HEK293 (cell line): ENCODE measurements around the gene MALL.

Experiments used
- GFI1B ChIP-seq: fragments of 450-650 bp; formaldehyde crosslinking; IDR thresholded peaks from 2 replicates; pipeline ENCODE4 v1.5.1; 2016; ENCODE audit warnings: missing biosample characterization, missing genetic modification characterization
- GLIS1 ChIP-seq: fragments of 450-650 bp; formaldehyde crosslinking; IDR thresholded peaks from 2 replicates; pipeline ENCODE4 v1.5.1; 2016; ENCODE audit warnings: missing biosample characterization, missing genetic modification characterization
- MYNN ChIP-seq: fragments of 450-650 bp; formaldehyde crosslinking; IDR thresholded peaks from 2 replicates; pipeline ENCODE4 v1.5.1; 2016; ENCODE audit warnings: missing biosample characterization, missing genetic modification characterization, borderline replicate concordance
- SCRT2 ChIP-seq: fragments of 450-650 bp; formaldehyde crosslinking; IDR thresholded peaks from 2 replicates; pipeline ENCODE4 v1.5.1; 2016; ENCODE audit warnings: missing biosample characterization, missing genetic modification characterization
- SP2 ChIP-seq: fragments of 450-650 bp; formaldehyde crosslinking; IDR thresholded peaks from 2 replicates; pipeline ENCODE4 v1.5.1; 2016; ENCODE audit warnings: missing biosample characterization, missing genetic modification characterization
- SP3 ChIP-seq: fragments of 450-650 bp; formaldehyde crosslinking; IDR thresholded peaks from 2 replicates; pipeline ENCODE4 v1.5.1; 2016; ENCODE audit warnings: missing biosample characterization, missing genetic modification characterization
- SP7 ChIP-seq: fragments of 450-650 bp; formaldehyde crosslinking; IDR thresholded peaks from 2 replicates; pipeline ENCODE4 v1.5.1; 2016; ENCODE audit warnings: missing biosample characterization, missing genetic modification characterization
- ZNF146 ChIP-seq: fragments of 450-650 bp; formaldehyde crosslinking; IDR thresholded peaks from 2 replicates; pipeline ENCODE4 v1.5.1; 2016; ENCODE audit warnings: missing biosample characterization, missing genetic modification characterization
- ZNF2 ChIP-seq: fragments of 450-650 bp; formaldehyde crosslinking; IDR thresholded peaks from 2 replicates; pipeline ENCODE4 v1.5.1; 2016; ENCODE audit warnings: missing biosample characterization, missing genetic modification characterization
- ZNF221 ChIP-seq: fragments of 450-650 bp; formaldehyde crosslinking; IDR thresholded peaks from 2 replicates; pipeline ENCODE4 v1.5.1; 2017; ENCODE audit warnings: missing biosample characterization, missing genetic modification characterization, borderline replicate concordance
- ZNF404 ChIP-seq: fragments of 450-650 bp; formaldehyde crosslinking; IDR thresholded peaks from 2 replicates; pipeline ENCODE4 v1.5.1; 2017; ENCODE audit warnings: missing biosample characterization, missing genetic modification characterization
- ZNF529 ChIP-seq: fragments of 450-650 bp; formaldehyde crosslinking; IDR thresholded peaks from 2 replicates; pipeline ENCODE4 v1.5.1; 2017; ENCODE audit warnings: missing genetic modification characterization, missing biosample characterization; ENCODE audit not compliant: insufficient replicate concordance
- ZNF530 ChIP-seq: fragments of 450-650 bp; formaldehyde crosslinking; IDR thresholded peaks from 2 replicates; pipeline ENCODE4 v1.5.1; 2016; ENCODE audit warnings: low read depth, missing biosample characterization, missing genetic modification characterization
- ZNF555 ChIP-seq: fragments of 450-650 bp; formaldehyde crosslinking; conservative IDR thresholded peaks from 2 replicates; pipeline ENCODE4 v1.5.1; 2017; ENCODE audit warnings: missing biosample characterization, mild to moderate bottlenecking, missing genetic modification characterization, inconsistent platforms
- ZNF560 ChIP-seq: fragments of 450-650 bp; formaldehyde crosslinking; IDR thresholded peaks from 2 replicates; pipeline ENCODE4 v1.5.1; 2017; ENCODE audit warnings: missing biosample characterization, missing genetic modification characterization, borderline replicate concordance
- ZNF596 ChIP-seq: fragments of 450-650 bp; IDR thresholded peaks from 2 replicates; pipeline ENCODE4 v1.5.0; 2018; ENCODE audit warnings: missing biosample characterization, mild to moderate bottlenecking, missing genetic modification characterization, moderate library complexity
- ZNF660 ChIP-seq: fragments of 450-650 bp; IDR thresholded peaks from 2 replicates; pipeline ENCODE4 v1.5.1; 2018; ENCODE audit warnings: missing biosample characterization, mild to moderate bottlenecking, missing genetic modification characterization
- ZNF670 ChIP-seq: fragments of 450-650 bp; formaldehyde crosslinking; IDR thresholded peaks from 2 replicates; pipeline ENCODE4 v1.5.1; 2016; ENCODE audit warnings: missing biosample characterization, missing genetic modification characterization, low read depth
- ZXDB ChIP-seq: fragments of 450-650 bp; formaldehyde crosslinking; IDR thresholded peaks from 2 replicates; pipeline ENCODE4 v1.5.1; 2016; ENCODE audit warnings: missing biosample characterization, missing genetic modification characterization
- TF ChIP-seq, protein P1 (sequence below): fragments of 450-650 bp; IDR thresholded peaks from 2 replicates; pipeline ENCODE4 v1.5.1; 2018; ENCODE audit warnings: missing biosample characterization, missing genetic modification characterization
- TF ChIP-seq, protein P2 (sequence below): fragments of 450-650 bp; formaldehyde crosslinking; IDR thresholded peaks from 2 replicates; pipeline ENCODE4 v1.5.1; 2016; ENCODE audit warnings: missing biosample characterization, missing genetic modification characterization
- TF ChIP-seq, protein P3 (sequence below): fragments of 450-650 bp; formaldehyde crosslinking; IDR thresholded peaks from 2 replicates; pipeline ENCODE4 v1.5.1; 2016; ENCODE audit warnings: missing biosample characterization, missing genetic modification characterization
- TF ChIP-seq, protein P4 (sequence below): fragments of 450-650 bp; formaldehyde crosslinking; IDR thresholded peaks from 2 replicates; pipeline ENCODE4 v1.5.1; 2016; ENCODE audit warnings: missing biosample characterization, missing genetic modification characterization
- TF ChIP-seq, protein P5 (sequence below): fragments of 450-650 bp; formaldehyde crosslinking; IDR thresholded peaks from 2 replicates; pipeline ENCODE4 v1.5.1; 2016; ENCODE audit warnings: missing biosample characterization, missing genetic modification characterization
- TF ChIP-seq, protein P6 (sequence below): fragments of 450-650 bp; formaldehyde crosslinking; conservative IDR thresholded peaks from 2 replicates; pipeline ENCODE4 v1.5.1; 2016; ENCODE audit warnings: low read depth, missing biosample characterization, missing genetic modification characterization
- TF ChIP-seq, protein P7 (sequence below): fragments of 450-650 bp; formaldehyde crosslinking; IDR thresholded peaks from 2 replicates; pipeline ENCODE4 v1.5.1; 2016; ENCODE audit warnings: missing biosample characterization, missing genetic modification characterization

The MALL gene

DNA sequence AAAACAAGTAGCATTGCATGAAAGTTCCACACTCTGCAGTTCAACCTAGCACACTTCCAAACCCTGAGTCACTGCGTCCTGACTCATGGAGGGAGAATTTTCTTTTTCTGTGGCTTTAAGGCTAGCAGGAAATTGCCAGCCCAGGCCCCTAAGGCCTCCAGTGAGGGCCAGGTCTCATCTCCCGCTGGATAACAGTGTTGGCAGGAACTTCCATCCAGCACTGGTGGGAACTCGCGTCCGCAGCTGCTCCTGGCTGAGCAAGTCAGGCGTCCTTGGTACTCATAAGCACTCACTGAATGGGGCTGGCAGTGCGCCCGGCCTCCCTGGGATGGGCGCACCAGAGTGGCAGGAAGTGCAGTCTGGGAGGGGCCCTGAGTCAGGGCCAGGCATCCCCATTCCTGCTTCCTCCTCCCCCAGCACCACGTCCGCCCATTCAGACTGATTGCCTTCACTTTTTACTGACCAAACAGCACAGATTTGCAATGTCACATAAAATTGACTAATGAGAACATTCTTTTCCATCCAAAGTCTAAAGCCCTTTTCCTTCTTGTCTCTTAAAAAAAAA lies 14.3 kb downstream of the MALL start (continued):
- TF ChIP-seq, protein P1, sequence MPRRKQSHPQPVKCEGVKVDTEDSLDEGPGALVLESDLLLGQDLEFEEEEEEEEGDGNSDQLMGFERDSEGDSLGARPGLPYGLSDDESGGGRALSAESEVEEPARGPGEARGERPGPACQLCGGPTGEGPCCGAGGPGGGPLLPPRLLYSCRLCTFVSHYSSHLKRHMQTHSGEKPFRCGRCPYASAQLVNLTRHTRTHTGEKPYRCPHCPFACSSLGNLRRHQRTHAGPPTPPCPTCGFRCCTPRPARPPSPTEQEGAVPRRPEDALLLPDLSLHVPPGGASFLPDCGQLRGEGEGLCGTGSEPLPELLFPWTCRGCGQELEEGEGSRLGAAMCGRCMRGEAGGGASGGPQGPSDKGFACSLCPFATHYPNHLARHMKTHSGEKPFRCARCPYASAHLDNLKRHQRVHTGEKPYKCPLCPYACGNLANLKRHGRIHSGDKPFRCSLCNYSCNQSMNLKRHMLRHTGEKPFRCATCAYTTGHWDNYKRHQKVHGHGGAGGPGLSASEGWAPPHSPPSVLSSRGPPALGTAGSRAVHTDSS = no peak
- TF ChIP-seq, protein P2, sequence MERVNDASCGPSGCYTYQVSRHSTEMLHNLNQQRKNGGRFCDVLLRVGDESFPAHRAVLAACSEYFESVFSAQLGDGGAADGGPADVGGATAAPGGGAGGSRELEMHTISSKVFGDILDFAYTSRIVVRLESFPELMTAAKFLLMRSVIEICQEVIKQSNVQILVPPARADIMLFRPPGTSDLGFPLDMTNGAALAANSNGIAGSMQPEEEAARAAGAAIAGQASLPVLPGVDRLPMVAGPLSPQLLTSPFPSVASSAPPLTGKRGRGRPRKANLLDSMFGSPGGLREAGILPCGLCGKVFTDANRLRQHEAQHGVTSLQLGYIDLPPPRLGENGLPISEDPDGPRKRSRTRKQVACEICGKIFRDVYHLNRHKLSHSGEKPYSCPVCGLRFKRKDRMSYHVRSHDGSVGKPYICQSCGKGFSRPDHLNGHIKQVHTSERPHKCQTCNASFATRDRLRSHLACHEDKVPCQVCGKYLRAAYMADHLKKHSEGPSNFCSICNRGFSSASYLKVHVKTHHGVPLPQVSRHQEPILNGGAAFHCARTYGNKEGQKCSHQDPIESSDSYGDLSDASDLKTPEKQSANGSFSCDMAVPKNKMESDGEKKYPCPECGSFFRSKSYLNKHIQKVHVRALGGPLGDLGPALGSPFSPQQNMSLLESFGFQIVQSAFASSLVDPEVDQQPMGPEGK = peak; percentile 44; the same call in 1 of the 2 replicates
- no peak for TF ChIP-seq ZNF529
- TF ChIP-seq, protein P3, sequence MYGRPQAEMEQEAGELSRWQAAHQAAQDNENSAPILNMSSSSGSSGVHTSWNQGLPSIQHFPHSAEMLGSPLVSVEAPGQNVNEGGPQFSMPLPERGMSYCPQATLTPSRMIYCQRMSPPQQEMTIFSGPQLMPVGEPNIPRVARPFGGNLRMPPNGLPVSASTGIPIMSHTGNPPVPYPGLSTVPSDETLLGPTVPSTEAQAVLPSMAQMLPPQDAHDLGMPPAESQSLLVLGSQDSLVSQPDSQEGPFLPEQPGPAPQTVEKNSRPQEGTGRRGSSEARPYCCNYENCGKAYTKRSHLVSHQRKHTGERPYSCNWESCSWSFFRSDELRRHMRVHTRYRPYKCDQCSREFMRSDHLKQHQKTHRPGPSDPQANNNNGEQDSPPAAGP (tag by site-specific recombination) = peak; percentile 16; the same call in 1 of the 2 replicates
- TF ChIP-seq ZNF555 (tag by site-specific recombination) = no peak
- TF ChIP-seq, protein P4, sequence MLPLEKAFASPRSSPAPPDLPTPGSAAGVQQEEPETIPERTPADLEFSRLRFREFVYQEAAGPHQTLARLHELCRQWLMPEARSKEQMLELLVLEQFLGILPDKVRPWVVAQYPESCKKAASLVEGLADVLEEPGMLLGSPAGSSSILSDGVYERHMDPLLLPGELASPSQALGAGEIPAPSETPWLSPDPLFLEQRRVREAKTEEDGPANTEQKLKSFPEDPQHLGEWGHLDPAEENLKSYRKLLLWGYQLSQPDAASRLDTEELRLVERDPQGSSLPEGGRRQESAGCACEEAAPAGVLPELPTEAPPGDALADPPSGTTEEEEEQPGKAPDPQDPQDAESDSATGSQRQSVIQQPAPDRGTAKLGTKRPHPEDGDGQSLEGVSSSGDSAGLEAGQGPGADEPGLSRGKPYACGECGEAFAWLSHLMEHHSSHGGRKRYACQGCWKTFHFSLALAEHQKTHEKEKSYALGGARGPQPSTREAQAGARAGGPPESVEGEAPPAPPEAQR = no peak
- TF ChIP-seq SP3 (tag by site-specific recombination) = peak; percentile 32; the same call in 1 of the 2 replicates
- no peak for TF ChIP-seq ZNF2 (tag by site-specific recombination)
- no peak for TF ChIP-seq ZNF670 (tag by site-specific recombination)
- peak; percentile 27; the same call in 1 of the 2 replicates for TF ChIP-seq SP7 (tag by site-specific recombination)
- no peak for TF ChIP-seq ZNF221
- TF ChIP-seq SCRT2 (tag by site-specific recombination) = no peak
- no peak for TF ChIP-seq ZNF530 (tag by site-specific recombination)
- no peak for TF ChIP-seq ZNF560
- TF ChIP-seq SP2 (tag by site-specific recombination) = peak; percentile 49
- TF ChIP-seq ZNF596 = no peak
- TF ChIP-seq ZXDB = peak; percentile 47; the same call in 1 of the 2 replicates
- TF ChIP-seq, protein P5, sequence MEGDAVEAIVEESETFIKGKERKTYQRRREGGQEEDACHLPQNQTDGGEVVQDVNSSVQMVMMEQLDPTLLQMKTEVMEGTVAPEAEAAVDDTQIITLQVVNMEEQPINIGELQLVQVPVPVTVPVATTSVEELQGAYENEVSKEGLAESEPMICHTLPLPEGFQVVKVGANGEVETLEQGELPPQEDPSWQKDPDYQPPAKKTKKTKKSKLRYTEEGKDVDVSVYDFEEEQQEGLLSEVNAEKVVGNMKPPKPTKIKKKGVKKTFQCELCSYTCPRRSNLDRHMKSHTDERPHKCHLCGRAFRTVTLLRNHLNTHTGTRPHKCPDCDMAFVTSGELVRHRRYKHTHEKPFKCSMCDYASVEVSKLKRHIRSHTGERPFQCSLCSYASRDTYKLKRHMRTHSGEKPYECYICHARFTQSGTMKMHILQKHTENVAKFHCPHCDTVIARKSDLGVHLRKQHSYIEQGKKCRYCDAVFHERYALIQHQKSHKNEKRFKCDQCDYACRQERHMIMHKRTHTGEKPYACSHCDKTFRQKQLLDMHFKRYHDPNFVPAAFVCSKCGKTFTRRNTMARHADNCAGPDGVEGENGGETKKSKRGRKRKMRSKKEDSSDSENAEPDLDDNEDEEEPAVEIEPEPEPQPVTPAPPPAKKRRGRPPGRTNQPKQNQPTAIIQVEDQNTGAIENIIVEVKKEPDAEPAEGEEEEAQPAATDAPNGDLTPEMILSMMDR = no peak
- TF ChIP-seq, protein P6, sequence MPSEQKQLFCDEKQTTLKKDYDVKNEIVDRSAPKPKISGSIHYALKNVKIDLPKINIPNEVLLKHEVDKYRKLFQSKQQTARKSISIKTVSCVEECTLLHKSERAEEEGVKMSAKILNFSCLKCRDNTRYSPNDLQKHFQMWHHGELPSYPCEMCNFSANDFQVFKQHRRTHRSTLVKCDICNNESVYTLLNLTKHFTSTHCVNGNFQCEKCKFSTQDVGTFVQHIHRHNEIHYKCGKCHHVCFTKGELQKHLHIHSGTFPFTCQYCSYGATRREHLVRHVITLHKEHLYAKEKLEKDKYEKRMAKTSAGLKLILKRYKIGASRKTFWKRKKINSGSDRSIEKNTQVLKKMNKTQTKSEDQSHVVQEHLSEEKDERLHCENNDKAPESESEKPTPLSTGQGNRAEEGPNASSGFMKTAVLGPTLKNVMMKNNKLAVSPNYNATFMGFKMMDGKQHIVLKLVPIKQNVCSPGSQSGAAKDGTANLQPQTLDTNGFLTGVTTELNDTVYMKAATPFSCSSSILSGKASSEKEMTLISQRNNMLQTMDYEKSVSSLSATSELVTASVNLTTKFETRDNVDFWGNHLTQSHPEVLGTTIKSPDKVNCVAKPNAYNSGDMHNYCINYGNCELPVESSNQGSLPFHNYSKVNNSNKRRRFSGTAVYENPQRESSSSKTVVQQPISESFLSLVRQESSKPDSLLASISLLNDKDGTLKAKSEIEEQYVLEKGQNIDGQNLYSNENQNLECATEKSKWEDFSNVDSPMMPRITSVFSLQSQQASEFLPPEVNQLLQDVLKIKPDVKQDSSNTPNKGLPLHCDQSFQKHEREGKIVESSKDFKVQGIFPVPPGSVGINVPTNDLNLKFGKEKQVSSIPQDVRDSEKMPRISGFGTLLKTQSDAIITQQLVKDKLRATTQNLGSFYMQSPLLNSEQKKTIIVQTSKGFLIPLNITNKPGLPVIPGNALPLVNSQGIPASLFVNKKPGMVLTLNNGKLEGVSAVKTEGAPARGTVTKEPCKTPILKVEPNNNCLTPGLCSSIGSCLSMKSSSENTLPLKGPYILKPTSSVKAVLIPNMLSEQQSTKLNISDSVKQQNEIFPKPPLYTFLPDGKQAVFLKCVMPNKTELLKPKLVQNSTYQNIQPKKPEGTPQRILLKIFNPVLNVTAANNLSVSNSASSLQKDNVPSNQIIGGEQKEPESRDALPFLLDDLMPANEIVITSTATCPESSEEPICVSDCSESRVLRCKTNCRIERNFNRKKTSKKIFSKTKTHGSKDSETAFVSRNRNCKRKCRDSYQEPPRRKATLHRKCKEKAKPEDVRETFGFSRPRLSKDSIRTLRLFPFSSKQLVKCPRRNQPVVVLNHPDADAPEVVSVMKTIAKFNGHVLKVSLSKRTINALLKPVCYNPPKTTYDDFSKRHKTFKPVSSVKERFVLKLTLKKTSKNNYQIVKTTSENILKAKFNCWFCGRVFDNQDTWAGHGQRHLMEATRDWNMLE (tag by site-specific recombination) = no peak
- TF ChIP-seq GFI1B (tag by site-specific recombination) = peak; percentile 66; the same call in 1 of the 2 replicates
- TF ChIP-seq, protein P7, sequence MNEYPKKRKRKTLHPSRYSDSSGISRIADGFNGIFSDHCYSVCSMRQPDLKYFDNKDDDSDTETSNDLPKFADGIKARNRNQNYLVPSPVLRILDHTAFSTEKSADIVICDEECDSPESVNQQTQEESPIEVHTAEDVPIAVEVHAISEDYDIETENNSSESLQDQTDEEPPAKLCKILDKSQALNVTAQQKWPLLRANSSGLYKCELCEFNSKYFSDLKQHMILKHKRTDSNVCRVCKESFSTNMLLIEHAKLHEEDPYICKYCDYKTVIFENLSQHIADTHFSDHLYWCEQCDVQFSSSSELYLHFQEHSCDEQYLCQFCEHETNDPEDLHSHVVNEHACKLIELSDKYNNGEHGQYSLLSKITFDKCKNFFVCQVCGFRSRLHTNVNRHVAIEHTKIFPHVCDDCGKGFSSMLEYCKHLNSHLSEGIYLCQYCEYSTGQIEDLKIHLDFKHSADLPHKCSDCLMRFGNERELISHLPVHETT (tag by site-specific recombination) = no peak
- no peak for TF ChIP-seq MYNN (tag by site-specific recombination)
- TF ChIP-seq ZNF404 (tag by site-specific recombination) = no peak
- TF ChIP-seq ZNF146 (tag by site-specific recombination) = no peak
- TF ChIP-seq ZNF660 (tag by site-specific recombination) = peak; percentile 86
- peak; percentile 63 for TF ChIP-seq GLIS1 (tag by site-specific recombination)
